HG02852 (cell line): ENCODE results near the gene OLA1.

ENCODE experiments used
- ATAC-seq: cut with Tn5 transposase; IDR thresholded peaks from one replicate; pipeline ENCODE4 v1.9.1; 2021; ENCODE audit warnings: mild to moderate bottlenecking, moderate library complexity; ENCODE audit not compliant: unreplicated experiment

OLA1 gene

GRCh38 chr2:174224665-174225288 is 23.6 kb downstream of the OLA1 start:
- ATAC-seq = no peak

DNA sequence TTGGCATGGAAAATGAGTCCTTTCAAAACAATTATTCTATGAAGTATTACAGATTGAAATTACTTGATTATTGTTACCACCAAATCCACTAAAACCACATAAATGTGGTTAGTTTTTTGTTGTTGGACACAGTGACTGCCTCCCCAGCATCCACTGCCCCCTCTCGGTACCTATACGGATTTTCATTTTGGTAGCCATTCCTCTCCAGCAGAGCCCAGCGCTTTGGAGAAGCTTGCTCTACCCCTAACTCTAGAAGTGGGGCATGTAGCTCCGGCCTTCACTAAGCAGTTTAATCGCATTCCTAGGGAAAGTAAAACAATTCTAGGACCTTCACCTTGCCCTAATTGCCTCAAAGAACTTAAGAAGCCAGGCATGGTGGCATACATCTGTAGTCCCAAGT is 24.2 kb downstream of the OLA1 start:
- no peak for ATAC-seq

- no peak for ATAC-seq
These were observed 24.9 kb downstream of the OLA1 start for GRCh38 chr2:174223388-174223787.

GRCh38 chr2:174222154-174222553 is 26.2 kb downstream of the OLA1 start:
- no peak for ATAC-seq

DNA sequence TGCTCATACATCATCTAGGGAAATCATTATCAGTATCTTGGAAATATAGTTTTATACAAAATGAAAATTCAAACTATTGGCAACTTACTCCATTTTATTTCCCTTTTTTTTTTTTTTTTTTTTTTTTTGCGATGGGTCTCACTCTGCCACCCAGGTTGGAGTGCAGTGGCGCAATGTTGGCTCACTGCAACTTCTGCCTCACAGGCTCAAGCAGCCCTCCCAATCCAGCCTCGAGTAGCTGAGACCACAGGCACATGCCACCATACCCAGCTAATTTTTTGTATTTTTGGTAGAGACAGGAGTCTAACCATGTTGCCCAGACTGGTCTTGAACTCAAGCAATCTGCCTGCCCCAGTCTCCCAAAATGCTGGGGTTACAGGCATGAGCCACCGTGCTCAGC is 29.0 kb downstream of the OLA1 start:
- no peak for ATAC-seq

- no peak for ATAC-seq
These were observed 29.6 kb downstream of the OLA1 start for GRCh38 chr2:174218773-174219172.

DNA sequence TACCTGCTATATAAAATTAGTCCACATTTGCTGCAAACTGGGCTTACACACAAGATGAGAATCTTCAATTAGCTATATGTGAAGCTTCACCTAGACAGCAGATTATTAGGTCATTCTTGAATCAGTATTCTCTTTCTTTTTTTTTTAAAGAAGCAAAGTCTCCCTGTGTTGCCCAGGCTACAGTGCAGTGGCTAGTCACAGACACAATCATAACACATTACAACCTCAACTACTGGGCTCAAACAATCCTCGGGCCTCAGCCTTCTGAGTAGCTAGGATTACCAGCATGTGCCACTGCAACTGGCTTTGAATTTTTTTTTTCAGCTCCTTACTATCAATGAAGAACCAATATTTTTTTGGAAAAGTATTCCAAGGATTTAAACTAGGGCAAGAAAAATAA is 30.5 kb downstream of the OLA1 start:
- ATAC-seq = no peak

GRCh38 chr2:174211954-174212353 is 36.4 kb downstream of the OLA1 start:
- ATAC-seq = no peak

- no peak for ATAC-seq
These were observed 37.5 kb downstream of the OLA1 start for GRCh38 chr2:174210862-174211261.

DNA sequence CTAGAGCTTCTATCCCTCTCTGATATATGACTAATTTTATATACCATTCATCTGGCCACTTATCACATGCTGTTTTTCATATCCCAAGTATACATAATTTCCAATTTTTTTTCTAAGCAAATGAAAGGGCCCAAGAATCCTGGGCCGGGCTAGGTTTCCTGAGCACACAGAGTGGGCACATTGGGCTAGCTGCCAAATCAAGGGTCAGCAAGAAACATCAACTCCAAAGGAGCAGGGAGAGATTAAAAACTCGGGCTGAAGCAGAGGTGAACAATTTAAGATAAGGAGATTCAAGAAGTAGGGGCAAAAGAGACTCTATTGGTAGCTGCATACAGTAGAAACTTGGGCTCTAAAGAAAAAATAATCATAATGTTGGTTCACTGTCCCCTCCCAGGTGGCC is 39.0 kb downstream of the OLA1 start:
- no peak for ATAC-seq

- ATAC-seq = no peak
These were observed 40.3 kb downstream of the OLA1 start for GRCh38 chr2:174208026-174208425.

DNA sequence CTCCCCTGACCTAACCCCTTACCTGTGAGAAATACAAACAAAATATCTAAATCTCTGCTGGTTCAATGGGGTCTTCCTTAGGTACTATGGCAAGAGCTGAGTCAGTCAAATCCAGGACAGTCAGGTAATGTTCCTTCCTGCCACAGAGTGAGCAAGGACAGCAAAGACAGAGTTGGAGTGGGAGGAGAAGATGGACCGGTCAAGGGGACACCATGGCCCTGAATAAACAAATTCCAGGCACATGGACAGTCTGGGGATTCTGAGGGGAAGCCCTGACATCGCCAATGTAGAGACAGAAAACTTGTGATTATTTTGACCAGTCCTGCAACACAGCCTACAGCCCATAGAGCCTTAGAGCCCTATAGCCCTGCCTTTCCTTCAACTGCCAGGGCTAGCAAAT is 42.8 kb downstream of the OLA1 start:
- ATAC-seq = no peak

GRCh38 chr2:174202188-174202587 is 46.1 kb downstream of the OLA1 start:
- ATAC-seq = no peak

DNA sequence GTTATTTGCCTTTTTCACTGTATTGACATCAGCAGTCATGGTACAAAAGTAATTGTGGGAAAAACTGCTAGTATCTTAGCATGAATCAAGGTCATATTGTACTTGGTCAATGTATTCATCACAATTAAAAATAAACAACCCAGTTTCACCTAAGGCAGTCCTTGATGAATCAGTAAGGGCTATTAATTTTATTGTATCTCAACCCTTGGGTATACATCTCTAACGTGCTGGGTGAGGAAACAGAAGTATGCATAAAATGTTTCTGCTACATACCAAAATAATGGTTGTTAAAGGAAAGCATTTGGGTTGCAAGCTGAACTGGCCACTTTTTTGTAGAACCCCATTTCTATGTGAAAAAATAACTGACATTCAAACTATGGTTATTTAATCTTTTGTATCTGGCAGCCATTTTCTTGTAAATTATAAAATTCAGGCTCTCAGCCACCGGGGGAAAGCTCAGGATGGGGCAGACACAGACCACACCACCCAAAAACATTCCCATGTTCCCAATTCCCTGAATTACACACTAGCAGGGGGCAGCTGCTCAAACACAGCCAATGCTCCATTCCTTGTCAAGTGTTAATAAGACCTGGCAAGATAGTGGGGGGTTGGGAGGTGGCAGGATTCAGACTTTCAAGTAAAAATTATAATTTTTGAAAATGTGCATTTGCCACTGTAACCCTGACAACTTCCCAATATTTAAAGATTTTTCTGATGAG is 49.3 kb downstream of the OLA1 start:
- no peak for ATAC-seq

GRCh38 chr2:174195253-174195652 is 53.1 kb downstream of the OLA1 start:
- no peak for ATAC-seq

- ATAC-seq = no peak
These were observed 54.6 kb downstream of the OLA1 start for GRCh38 chr2:174193737-174194136.

DNA sequence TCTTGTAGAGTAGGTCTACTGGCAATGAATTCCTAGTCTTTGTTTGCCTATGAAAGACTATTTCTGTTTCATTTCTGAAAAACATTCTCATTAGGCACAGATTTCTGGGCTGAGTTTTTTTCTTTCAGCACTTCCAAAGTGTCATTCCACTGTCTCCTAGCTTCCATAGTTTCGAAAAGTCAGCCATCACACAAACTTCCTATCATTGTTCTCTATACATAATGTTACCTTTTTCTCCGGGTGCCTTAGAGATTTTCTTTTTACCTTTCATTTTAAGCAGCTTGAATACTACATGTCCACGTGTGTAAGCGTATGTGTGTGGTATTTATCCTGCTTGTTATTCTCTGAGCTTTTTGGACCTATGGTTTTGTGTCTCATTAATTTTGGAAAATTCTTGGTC is 55.7 kb downstream of the OLA1 start:
- ATAC-seq = no peak

- no peak for ATAC-seq
These were observed 56.8 kb downstream of the OLA1 start for GRCh38 chr2:174191342-174192074.

GRCh38 chr2:174184915-174185314 is 63.4 kb downstream of the OLA1 start:
- peak; percentile 60 for ATAC-seq

- ATAC-seq = no peak
These were observed 63.8 kb downstream of the OLA1 start for GRCh38 chr2:174184504-174184903.

DNA sequence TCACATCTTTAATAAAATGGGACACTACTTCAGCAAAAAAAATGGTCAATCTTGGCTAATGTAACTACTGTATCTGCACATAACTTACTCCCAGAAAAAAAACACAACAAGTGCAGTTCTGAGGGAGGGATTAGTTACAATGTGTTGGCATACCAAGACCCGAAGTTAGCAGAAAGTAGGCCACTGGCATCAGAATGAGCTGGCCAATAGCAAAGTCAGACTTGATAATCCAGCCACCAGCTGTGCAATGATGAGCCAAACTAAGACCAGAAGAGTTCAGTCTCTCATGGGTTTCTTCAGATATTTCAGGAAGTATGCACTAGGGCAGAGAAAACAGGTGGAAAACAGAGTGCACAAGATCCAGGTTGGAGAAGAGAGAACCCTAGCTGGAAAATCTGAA is 65.3 kb downstream of the OLA1 start:
- ATAC-seq = no peak

- ATAC-seq = no peak
These were observed 67.0 kb downstream of the OLA1 start for GRCh38 chr2:174181368-174181767.
